ENCODE data around the gene BRF1.
"Not testable (repeated sequence)": the region's sequence is repeated elsewhere in the genome, so short reads cannot be mapped to it uniquely, and the experiment has no call there.

BRF1 gene

DNA sequence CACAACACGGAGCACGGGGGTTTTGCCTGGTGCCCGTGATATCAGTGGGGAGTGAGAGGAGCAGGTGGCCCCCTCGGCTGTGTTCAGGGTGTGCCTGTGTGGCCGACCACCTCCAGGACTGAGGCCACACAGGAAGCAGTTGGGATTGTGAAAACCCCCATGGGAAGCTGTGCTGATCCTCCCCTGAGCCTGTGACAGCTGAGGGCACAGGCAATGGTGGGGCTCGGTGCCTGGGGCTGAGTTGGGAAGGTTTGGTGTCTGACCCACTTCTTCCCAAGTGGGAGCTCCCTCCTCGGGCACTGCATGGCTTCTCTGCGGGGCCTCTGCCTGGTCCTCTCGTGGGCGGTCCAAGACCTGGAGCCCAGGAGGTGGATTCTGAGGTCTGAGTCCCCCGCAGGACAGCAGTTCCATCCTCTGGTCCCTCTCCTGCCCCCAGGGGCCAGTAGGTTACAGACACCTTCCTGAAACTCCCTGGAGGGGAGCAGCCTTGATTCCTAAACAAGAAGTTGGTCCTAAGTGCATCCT, 31.6 kb upstream of the BRF1 start:
- DNase-seq = no peak

DNA sequence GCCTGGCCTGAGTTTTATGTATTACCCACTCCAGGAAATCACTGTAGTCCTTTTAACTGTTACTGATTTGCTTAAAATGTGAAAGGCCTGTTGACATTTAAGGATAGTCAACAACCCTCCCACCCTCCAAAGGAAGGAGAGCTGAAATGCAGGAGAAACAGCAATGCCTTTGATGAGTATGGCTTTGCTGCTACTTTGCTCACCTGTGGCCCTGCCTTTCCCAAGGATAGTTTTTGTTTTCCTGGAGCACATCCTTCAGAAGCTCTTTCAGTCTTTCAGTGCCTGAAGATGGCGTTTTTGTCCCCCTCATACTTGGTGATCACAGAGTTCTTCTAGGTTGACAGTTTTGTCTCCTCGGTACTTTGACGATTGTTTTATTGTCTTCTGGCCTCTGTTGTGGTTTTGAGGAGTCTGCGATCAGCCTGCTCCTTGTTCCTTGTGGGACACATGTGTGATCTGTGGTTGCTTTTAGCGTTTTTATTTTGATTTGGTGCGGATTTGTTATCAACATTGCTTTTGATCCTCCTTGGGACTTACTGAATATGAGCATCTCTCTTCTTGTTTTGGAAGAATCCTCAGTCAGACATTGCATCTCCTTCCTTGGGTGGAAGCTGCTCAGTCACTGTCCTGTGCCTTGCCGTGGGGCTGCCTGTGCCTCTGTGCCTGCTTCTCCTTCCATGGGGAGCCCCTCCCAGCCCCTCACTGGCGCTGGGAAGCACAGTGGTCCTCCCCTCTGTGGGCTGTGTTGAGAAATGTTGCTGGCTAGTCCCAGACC, 31.0 kb upstream of the BRF1 start:
- DNase-seq = no peak

DNA sequence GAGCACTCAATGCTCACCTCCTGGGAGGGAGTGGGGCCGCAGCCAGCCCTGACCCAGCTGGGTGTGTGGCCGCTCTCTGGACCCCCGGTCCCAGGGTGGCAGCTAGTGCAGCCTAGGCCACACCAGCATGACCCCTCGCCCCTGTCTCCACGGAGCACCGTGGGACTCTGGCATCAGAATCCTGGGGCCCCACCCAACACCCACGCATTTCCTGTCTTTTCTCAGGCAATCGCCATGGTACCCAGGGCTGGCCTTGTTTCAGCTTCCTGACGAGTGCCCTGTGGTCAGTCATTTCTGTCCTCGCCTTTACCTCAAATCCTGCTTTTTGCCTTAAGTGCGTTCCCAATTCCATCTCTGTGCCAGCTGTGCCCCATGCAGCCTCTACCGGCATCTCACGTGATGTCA, 29.7 kb upstream of the BRF1 start:
- DNase-seq = peak in 1 of 2 experiments; percentile 23

DNA sequence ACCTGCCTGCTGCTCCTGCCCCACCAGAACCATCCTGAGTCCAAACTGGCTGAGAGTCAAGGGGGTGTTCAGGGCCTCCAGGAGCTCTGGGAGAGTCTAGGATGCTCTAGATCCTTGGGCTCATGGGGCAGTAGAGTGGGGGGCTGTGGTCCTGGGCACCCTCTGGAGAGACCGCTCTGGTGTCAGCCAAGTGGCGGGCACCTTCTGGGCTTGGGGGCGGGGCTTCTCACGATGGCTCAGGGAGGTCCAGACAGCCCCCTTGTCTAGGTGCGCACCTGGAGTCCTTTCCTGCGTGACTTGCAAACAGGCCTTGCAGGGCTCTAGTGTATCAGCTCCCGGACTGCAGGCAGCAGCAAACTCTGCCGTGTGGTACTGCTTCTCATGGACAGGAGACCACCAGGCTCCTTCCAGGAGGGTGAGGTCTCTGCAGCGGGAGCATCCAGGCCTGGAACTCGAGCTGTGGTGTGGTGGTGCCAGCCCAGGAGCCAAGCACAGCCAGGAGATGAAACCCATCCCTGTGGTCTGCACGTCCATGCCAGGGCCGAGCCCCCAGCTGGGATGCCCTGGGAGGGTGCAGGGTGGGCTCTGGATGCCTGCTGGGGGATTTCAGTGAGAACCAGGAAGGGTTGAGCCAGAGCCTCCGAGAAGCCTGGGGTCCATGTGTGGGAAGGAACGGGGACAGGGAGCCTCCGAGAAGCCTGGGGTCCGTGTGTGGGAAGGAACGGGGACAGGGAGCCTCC, 28.8 kb upstream of the BRF1 start:
- no peak for DNase-seq

DNA sequence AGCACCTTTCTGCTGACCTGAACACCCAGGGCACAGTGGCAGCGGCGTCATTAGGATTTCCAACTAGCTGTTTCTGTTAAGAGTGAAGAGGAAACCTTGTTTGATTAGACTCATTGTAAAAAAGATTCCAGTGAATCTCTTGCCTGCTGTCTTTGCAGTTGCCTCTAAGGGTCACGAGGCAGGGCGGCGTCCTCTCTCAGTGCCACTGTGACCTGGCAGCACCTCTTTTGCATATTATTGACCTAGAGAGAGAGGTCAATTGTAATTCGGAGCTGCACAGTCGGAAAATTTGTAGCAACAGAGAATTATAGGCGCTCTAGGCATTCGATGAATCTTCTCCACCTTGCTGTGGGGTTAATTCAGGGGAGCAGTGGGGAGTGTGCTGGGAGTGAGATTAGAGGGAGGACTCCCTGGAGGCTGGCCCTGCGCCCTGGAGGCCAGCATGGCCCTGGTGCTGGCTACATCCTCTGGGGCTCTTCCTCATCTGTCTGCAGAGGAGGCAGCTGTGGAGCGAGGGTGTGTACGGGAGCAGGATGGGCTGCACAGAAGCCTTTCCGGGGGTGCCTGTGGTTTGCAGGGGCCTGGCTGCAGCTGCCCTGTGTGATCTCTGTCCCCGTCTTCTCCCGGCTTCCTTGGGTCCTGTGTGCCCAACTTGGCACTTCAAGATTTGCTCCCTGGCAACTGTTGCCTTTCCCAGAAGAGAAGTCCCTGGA, 28.0 kb upstream of the BRF1 start:
- no peak for DNase-seq

DNA sequence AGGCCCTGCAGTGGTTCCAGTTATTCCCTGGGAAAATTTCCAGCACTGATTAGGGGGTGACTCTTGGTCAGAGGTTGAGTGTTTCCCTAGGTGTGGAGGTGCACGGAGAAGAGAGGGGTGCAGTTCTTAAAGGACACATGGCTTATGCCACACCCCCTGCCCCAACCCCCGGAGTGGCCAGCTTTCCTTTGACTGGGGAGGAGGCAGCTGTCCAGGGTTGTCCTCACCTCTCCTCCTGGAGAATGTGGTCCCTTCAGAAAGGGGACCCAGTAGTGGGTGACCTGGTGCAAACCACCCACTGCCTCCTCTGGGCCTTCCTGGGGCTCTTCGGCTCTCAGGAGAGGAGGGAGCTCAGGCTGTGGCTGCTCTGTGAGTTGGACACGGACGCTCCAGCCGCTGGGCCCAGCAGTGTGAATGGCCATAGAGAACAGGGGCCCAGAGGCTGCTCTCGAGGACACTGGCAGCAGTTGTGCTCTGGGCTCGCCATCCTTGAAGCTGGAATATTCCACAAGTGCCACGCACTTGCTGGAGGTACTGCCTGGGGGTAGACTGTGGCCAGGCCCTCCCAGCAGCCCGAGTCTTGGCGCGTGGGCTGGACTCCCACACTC, 27.4 kb upstream of the BRF1 start:
- DNase-seq = no peak

DNA sequence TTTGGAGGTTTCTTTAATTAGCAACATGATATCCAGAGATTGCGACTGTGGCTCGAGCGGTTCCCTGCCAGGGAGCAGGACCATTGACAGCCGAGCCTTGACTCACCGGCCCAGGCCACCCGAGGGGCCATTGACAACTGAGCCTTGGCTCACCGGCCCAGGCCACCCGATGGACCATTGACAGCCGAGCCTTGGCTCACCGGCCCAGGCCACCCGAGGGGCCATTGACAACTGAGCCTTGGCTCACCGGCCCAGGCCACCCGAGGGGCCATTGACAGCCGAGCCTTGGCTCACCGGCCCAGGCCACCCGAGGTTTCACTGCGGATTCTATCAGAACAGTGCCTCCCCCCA, 26.9 kb upstream of the BRF1 start:
- not testable (repeated sequence) for DNase-seq

DNA sequence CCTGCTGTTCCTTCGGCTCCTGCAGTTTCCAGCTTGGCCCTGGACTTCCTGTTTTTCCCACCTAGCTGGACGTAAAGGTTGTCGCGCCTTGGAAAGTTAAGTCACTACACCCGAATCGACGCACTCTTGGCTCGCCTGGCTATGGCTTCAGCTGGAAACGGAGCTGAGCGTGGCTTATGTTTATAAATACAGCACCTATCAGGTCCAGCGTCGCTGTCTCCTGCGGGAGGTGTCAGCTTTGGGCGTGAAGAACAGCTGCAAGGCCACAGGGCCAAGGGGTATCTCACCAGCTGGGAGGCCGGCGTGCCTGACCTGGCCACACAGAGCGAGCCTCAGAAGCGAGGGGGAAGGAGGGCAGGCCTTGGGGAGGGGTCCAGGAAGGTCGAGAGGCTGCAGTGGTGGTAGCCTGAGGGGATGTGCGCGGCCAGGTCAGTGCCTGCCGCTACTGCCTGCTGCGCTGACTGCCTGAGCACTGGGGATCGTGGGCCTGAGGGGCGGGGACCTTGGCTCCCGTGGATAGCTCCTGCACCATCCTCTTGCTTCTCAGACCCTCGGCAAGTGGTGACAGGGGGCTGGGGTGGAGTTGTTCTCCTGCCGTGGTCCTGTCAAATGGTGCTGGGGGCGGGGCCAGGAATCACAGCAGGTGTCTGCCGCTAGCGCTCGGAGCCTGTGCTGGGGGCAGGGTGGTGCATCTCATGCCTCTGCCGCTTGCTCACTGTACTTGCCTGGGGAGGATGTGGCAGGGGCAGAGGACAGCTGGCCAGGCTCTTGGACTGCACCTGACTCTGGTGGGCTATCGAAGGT, 26.3 kb upstream of the BRF1 start:
- DNase-seq = no peak

DNA sequence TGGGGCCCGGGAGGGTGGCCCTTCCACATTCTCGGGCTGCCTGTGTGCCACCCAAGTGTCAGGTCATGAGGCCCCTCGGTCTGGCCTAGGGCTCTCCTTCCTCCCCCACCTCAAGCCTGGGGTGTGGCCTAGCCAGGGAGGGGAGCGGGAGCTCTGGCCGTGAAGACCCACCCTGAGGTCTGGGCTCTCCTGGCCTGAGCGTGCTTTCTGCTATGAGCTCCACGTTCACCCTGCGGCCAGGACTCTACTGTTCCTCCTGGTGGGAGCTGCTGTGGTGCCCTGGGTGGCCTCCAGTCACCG, 25.7 kb upstream of the BRF1 start:
- DNase-seq = no peak

DNA sequence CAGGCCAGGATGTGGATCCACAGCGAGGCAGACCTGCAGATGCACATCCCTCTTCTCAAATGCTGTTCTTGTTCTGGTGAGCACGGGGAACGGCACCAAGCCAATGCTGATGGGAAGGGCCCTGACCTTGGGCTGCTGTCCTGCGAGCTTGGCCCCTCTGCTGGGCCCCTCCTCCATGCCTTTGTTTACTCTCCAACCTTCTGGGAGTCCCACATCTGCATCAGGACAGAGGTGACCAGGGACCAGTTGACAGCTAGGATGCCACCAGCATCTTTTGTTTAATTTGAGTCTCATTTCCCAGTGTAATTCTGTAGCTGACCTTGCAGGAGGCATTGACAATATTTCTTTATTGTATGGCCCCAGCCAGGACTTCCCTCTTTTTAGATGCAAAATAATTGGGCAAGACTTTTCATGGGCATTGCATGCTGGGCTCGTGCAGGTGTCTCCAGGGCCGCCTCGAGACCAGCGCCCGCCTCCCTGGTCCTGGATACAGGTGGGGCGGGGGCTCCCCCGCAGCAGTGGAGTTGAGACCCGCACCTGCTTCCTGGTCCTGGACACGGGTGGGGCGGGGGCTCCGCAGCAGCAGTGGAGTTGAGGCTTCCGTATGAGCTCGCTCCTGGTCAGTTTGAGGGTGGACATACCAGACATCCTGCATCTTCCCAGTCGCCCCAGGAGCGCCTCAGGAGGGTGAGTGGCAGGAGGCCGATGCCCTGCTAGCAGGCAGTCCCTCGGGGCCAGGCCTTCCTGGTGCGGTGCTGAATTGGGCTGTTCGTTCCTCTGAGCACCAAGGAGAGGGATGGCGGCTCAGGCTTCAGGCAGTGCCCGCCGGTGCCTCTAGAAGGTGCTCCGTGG, 25.1 kb upstream of the BRF1 start:
- no peak for DNase-seq

DNA sequence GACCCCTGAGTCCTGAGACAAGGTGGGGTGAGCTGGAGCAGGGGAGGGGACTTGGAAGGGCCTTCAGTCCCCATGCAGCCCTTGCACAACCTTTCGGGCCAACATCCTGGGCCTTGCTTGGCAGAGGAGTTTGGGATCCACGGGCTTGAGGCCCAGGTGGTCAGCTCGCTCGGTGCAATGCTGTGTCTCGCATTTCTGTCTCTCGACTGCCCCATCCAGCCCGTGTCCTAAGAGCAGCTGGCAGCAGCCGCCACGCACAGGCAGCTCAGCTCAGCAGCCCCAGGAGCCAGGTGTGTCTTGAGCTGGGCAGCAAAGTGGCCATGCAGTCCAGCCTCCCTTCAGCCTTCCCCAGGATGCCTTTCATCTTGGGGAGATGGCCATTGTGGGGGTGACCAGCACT, 24.5 kb upstream of the BRF1 start:
- no peak for DNase-seq

DNA sequence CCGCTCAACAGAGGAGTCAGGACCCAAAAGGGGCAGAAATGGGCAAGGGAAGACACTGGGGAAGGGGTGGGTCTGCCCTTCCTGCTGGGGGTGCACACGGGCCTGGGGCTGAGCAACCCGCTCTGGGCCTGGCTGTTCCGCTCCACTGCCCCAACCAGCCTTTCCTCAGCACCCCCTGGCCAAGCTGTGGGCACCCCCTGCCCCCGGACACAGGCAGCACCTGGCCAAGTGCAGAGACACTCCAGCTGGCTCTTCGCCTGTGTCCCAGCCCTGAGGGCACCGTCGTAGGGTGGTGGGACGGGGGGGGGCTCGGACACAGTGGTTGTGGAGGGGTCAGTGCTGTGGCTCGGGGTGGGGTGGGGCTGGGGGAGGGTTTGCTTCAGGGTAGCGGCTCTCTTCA, 24.1 kb upstream of the BRF1 start:
- no peak for DNase-seq

DNA sequence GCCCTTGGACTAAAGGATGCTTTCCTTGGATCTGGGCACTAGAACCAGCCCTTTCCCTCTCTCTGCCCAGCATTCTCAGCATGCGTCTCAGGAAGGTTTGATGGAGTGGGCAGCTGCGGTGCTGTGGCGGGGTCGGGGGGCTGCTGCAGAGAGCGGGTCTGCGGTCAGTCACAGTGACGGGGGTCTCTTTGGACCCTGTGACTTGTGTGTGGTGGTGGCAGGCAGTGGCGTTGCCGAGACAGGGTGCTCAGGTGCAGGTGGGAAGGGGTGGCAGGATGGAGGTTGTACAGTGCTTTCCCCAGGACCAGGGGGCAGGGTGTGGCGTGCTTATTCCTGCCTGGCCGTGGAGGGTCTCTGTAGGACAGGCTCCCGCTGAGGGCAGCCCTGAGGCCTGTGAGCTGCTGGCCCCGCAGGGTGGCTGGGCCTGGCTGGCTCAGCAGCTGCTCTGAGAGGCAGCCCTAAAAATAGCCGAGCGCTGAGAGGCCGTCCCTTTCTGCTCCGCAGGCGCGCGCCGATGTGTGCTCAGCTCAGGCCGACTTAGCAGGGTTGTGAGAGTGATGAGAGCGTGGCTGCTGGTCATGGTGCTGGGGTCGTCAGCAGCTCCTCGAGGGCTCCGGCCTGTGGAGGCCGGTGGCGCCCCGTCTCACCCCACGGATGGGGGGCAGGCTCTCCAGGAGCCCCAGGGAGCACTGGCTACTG, 23.4 kb upstream of the BRF1 start:
- no peak for DNase-seq

DNA sequence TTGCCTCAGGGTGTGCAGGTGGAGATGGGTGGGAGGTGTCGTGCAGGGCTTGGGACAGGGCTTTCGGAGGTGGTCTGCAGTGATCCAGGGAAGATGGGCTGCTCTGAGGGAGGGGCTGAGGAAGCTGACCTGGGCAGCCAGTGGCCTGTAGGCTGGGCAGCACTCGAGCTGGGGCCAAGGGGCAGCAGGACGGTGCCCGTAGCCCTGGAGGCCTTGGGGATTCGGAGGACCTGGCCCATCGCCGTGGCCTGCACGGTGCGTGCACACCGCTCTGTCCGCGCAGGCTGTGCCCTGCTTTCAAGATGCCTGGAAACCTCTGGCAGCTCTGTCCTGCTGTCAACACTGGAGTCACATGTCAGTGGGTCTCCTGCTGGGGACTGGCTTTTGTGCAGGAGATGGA, 22.9 kb upstream of the BRF1 start:
- no peak for DNase-seq

DNA sequence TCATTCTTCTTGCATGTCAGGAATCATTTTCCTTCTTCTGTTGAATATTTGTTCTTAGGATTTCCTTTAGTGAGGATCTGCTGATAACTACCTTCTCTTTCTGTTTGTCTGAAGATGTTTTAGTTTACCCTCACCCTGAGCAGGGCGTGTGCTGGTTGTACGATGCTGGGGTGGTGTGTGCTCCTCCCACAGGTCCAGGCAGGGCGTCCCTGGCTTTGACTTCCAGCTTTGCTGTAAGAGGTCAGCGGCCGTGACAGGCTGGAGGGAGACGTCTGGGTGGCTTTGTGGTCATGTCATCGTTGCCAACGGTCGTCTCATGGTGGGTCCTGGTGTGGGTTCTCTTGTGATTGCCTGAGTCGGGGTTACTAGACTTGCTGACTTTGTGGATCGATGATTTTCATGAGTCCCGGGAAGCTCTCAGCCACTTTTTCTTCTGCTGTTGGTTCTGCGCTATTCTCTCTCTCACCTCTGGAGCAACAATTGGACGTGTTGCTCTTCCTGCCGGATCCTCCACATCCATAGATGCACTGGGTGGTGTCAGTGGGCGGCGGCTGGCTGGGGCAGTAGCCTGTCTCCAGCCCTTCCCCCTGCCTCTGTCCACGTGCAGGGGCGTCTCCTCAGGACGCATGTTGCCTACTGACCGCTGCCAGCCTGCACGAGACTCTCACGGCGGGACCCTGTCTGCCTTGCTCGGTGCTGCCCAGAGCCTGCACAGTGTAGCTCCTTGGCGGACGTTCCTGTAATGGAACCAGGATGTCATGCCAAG, 22.2 kb upstream of the BRF1 start:
- DNase-seq = no peak

DNA sequence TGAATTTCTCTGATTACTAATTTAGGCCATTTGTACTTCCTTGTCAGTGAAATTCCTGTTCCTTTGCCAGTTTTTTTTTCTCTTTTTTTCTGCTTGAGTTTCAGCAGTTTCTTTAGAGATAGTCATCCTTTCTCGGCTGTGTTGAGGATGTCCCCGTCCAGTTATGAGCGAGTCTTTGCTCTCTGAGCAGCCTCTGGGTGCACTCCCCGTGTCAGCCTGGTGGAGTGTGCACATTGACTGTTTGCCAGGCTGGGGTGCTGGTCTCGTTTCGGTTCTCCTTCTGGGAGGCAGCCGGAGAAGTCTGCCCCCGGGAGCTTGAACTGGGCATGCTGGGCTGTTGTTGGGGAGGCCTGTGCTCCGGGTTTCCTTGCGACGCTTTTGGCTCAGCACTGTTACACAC, 16.7 kb upstream of the BRF1 start:
- no peak for DNase-seq

DNA sequence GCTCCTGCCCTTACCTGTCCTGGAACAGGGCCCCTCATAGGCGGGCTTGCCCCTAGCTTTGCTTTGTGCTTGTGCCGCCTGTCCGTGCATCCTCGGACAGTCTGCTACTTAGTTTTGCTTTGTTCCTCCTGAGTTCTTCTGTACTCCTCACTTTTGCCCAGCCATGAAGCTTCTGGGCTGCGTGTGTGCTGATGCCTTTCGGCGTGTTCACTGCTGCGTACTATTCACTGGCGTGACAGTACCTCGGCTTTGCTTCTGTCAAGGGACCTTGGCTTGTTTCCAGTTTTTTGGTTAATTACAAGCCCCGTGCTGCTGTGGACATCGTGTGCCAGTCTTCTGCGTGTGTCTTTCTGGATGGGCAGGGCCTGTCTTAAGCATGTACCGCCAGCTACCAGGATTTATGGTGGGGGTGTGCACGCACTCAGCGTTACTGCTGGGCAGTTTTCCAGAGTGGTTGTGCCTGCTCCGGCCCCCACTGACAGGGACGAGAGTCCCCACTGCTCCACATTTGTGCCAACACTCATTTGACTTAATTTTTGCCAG, 16.2 kb upstream of the BRF1 start:
- DNase-seq = no peak

DNA sequence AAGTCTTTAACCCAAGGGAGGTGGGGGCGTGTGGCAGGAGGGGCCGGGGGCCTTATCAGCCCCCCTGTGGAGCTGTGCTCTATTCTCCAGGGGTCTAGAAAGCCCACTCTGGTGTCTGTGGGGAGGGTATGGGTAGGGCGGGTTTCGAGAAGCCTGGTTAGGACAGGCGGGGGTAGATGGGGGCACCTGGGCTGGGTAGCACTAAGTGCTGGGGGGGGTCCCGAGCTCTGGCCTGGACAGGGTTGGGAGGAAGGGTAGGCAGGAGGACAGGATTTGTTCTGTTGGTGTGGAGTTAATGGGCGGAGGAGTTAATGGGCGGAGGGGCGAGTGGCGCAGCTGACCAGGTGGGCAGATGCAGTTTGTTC, 15.8 kb upstream of the BRF1 start:
- DNase-seq = no peak

DNA sequence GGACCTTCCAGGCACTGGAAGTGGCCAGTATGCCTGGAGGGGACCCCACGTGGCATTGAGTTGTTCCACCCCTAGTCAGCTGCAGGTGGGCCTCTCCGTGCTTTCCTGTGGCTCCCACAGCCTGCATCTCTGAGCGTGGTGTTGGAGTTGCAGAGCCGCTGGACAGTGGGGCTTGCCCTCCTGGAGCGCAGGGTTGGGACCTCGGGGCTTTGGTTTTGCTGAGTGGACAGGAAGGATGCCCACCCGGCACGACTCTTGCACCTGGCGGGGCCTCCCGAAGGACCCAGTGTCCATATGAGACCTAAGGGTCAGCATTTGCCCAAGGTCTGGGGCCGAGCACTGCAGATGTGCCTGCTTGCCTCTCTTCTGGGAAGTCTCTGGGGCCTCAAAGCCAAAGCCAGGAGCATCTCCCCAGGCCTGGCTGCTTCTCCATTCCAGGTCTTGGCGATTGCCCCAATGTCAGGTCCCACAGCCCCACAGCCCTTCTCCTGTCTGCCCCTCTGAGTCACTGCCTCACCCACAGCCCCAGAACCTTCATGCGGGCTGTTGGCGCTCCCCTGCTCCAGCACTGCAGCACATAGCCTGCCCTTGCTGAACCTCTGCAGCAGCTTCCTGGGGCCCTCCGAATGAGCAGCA, 15.3 kb upstream of the BRF1 start:
- no peak for DNase-seq

Data from SW 1271 (cell line).